HCT116 (cell line): ENCODE data around the gene SEMA6A. TPM values are rescaled to one million over a fixed set of nuclear protein-coding genes. Genes with fewer than 3 reads are reported as not detected.

Experiments
- ATAC-seq: fragments of 200-7000 bp; cut with Tn5 transposase; 2 replicates; pipeline ENCODE4 v1.9.1; 2020; ENCODE audit warnings: mild to moderate bottlenecking, moderate library complexity
- BruUV-seq: library from RNA; stranded (reverse); fragments of 400-500 nt; replicated peaks from 2 replicates; lab custom pipeline; 2021; lab: Mats Ljungman, UMichigan
- CTCF ChIA-PET: fragments of 300-600 bp; sonication (Branson Sonifier 250); formaldehyde crosslinking; loops from one replicate; lab custom pipeline; 2021; ENCODE audit warnings: antibody characterized with exemption; lab: Charles Lee
- POLR2A ChIA-PET: fragments of 300-600, 350-600 bp; sonication (Branson Sonifier 250); formaldehyde crosslinking; loops from one replicate; lab custom pipeline; 2021; ENCODE audit warnings: antibody characterized with exemption; lab: Charles Lee
- RAD21 ChIA-PET, 2 experiments: fragments of 300-600 bp; sonication (Branson Sonifier 250); formaldehyde crosslinking; loops; one replicate each; lab custom pipeline; 2023; ENCODE audit warnings: low total read pairs in 2 of 2; ENCODE audit not compliant: uncharacterized antibody in 2 of 2, unreplicated experiment in 2 of 2, low non-redundant PET in 1 of 2; lab: Charles Lee
- DNase-seq: peaks from one replicate; pipeline ENCODE4 v3.0.0-alpha.2; 2010; ENCODE audit warnings: low read depth, low spot score
- H2AFZ ChIP-seq: fragments of 200-600 bp; shearing (Covaris generic), sonication (generic); 2 replicates; pipeline ENCODE4 v1.6.1; 2017; ENCODE audit warnings: low read depth, mixed run types, mixed read lengths, antibody characterized with exemption, low read length; ENCODE audit not compliant: poor library complexity, severe bottlenecking
- H3K27ac ChIP-seq: 2 replicates; pipeline ENCODE4 v1.5.1; 2012; ENCODE audit warnings: low read depth, low read length
- H3K27me3 ChIP-seq: fragments of 200-600 bp; sonication (generic); 2 replicates; pipeline ENCODE4 v1.6.1; 2016; ENCODE audit warnings: mixed run types, low read length, mixed read lengths; ENCODE audit not compliant: insufficient read depth
- H3K36me3 ChIP-seq, 2 experiments: fragments of 200-500 bp in 1 of 2; fragments of 200-600 bp in 1 of 2; sonication (Bioruptor generic) in 1 of 2; sonication (generic) in 1 of 2; 2 replicates each; pipeline versions ENCODE4 v1.5.1 to v1.6.1; 2014 to 2016; ENCODE audit warnings: low read length in 2 of 2, inconsistent platforms in 1 of 2, mixed read lengths in 1 of 2, mixed run types in 1 of 2; ENCODE audit not compliant: insufficient read depth in 2 of 2, control insufficient read depth in 1 of 2
- H3K4me1 ChIP-seq, 2 experiments: fragments of 200-600 bp in 1 of 2; sonication (generic) in 1 of 2; 2 replicates each; pipeline versions ENCODE4 v1.5.1 to v1.6.1; 2012 to 2017; ENCODE audit warnings: low read length in 2 of 2, inconsistent platforms in 1 of 2, mild to moderate bottlenecking in 1 of 2, mixed read lengths in 1 of 2, mixed run types in 1 of 2, moderate library complexity in 1 of 2; ENCODE audit not compliant: insufficient read depth in 2 of 2, control insufficient read depth in 1 of 2
- H3K4me2 ChIP-seq: fragments of 200-600 bp; sonication (generic); 2 replicates; pipeline ENCODE4 v1.6.1; 2017; ENCODE audit warnings: mixed run types, low read length, mixed read lengths
- H3K4me3 ChIP-seq, 2 experiments: fragments of 200-600 bp in 1 of 2; sonication (generic) in 1 of 2; replicated peaks in 1 of 2; 2 replicates each; pipeline ENCODE4 v1.5.1; 2011 to 2016; ENCODE audit warnings: low read length in 2 of 2, control low read depth in 1 of 2, low read depth in 1 of 2, mild to moderate bottlenecking in 1 of 2, mixed read lengths in 1 of 2, mixed run types in 1 of 2
- H3K79me2 ChIP-seq: fragments of 200-600 bp; sonication (generic); 2 replicates; pipeline ENCODE4 v1.6.1; 2017; ENCODE audit warnings: mild to moderate bottlenecking, mixed run types, low read length, moderate library complexity, mixed read lengths; ENCODE audit not compliant: insufficient read depth
- H3K9ac ChIP-seq: fragments of 200-600 bp; sonication (generic); 2 replicates; pipeline ENCODE4 v1.6.1; 2016; ENCODE audit warnings: low read length, mixed read lengths
- H3K9me2 ChIP-seq: fragments of 200-600 bp; sonication (generic), shearing (Covaris generic); 2 replicates; pipeline ENCODE4 v1.6.1; 2017; ENCODE audit warnings: mixed run types, mild to moderate bottlenecking, moderate library complexity; ENCODE audit not compliant: insufficient read depth
- H3K9me3 ChIP-seq, 2 experiments: fragments of 200-500 bp in 1 of 2; fragments of 200-600 bp in 1 of 2; sonication (Bioruptor generic) in 1 of 2; sonication (generic) in 1 of 2; 2 replicates each; pipeline ENCODE4 v1.6.1; 2014 to 2017; ENCODE audit warnings: low read length in 2 of 2, mixed read lengths in 2 of 2, inconsistent platforms in 1 of 2, low read depth in 1 of 2, mild to moderate bottlenecking in 1 of 2, mixed run types in 1 of 2, moderate library complexity in 1 of 2; ENCODE audit not compliant: control insufficient read depth in 1 of 2, insufficient read depth in 1 of 2
- H4K20me1 ChIP-seq: fragments of 200-600 bp; sonication (generic), shearing (Covaris generic); 2 replicates; pipeline ENCODE4 v1.6.1; 2017; ENCODE audit warnings: mixed run types, mild to moderate bottlenecking, moderate library complexity; ENCODE audit not compliant: insufficient read depth
- ATF3 ChIP-seq: IDR thresholded peaks from 2 replicates; pipeline ENCODE4 v1.6.1; 2012
- ELF1 ChIP-seq: IDR thresholded peaks from 2 replicates; pipeline ENCODE4 v1.6.1; 2012; ENCODE audit warnings: low read depth, borderline replicate concordance
- POLR2A ChIP-seq: IDR thresholded peaks from 2 replicates; pipeline ENCODE4 v1.7.0; 2011; ENCODE audit warnings: borderline replicate concordance; ENCODE audit not compliant: insufficient read depth, insufficient read length; ENCODE audit errors: extremely low read depth
- SIN3A ChIP-seq: IDR thresholded peaks from 2 replicates; pipeline ENCODE4 v1.6.1; 2012; ENCODE audit warnings: low read depth
- ZFX ChIP-seq: fragments of 450-650 bp; IDR thresholded peaks from 2 replicates; pipeline ENCODE4 v1.6.1; 2017
- intact Hi-C: fragments of 100-400 bp; cut with micrococcal nuclease; formaldehyde crosslinking; loops from 2 replicates; pipeline ENCODE4 v1.10.0; 2022
- total RNA-seq: library from RNA; stranded (reverse); gene quantifications from one replicate; pipeline ENCODE4 v1.2.1, GENCODE V29; 2021; ENCODE audit not compliant: unreplicated experiment

The SEMA6A gene
- total RNA-seq, 1 experiment from 2014 or later = 6.7 TPM

- Histone ChIP-seq H3K36me3 (no peaks in the 10 kb centered on the region), H3K27me3 (no peaks in the 10 kb centered on the region), H3K9ac (no peak overlapping the region), H3K79me2 (no peaks in the 10 kb centered on the region), H3K4me2 (no peak overlapping the region), H3K4me3 (no peak overlapping the region), H3K9me2 (no peaks in the 10 kb centered on the region), H3K9me3 (peaks cover 8 to 13% of the 10 kb centered on the region in 2 experiments; a peak in 2 of 4 replicates), H4K20me1 (no peaks in the 10 kb centered on the region), H2AFZ (no peak overlapping the region), H3K4me1 (no peaks in the 10 kb centered on the region), H3K27ac (no peak overlapping the region)
- POLR2A ChIA-PET = no interaction called here
- intact Hi-C loops = no loop called here
- DNase-seq (no peak), ATAC-seq (no peak)
- BruUV-seq = no TSS peak
- TF ChIP-seq ZFX = no peak
- CTCF ChIA-PET = no interaction called here
- RAD21 ChIA-PET = no interaction called here
Observed at GRCh38 chr5:116543501-116543900, 31.1 kb downstream of the SEMA6A start.

- CTCF ChIA-PET = no interaction called here
- H3K9ac ChIP-seq = no peak overlapping the region
- POLR2A ChIA-PET = no interaction called here
- H3K9me3 ChIP-seq = peaks cover 8 to 13% of the 10 kb centered on the region in 2 experiments; a peak in 2 of 4 replicates
- no peak overlapping the region for H3K27ac ChIP-seq
- no peaks in the 10 kb centered on the region for H3K79me2 ChIP-seq
- H4K20me1 ChIP-seq = no peaks in the 10 kb centered on the region
- no peak overlapping the region for H2AFZ ChIP-seq
- no peaks in the 10 kb centered on the region for H3K36me3 ChIP-seq
- RAD21 ChIA-PET = no interaction called here
- no peaks in the 10 kb centered on the region for H3K27me3 ChIP-seq
- no peak for DNase-seq
- H3K9me2 ChIP-seq = no peaks in the 10 kb centered on the region
- no peaks in the 10 kb centered on the region for H3K4me1 ChIP-seq
- no peak for ATAC-seq
- BruUV-seq = no TSS peak
- H3K4me2 ChIP-seq = no peak overlapping the region
- intact Hi-C loops = no loop called here
- TF ChIP-seq SIN3A = no peak
- no peak for TF ChIP-seq ATF3
- no peak for TF ChIP-seq ELF1
- TF ChIP-seq POLR2A = no peak
- no peak overlapping the region for H3K4me3 ChIP-seq
Observed at GRCh38 chr5:116542619-116543018, 32.0 kb downstream of the SEMA6A start.
